Right lung (tissue), 5 donors: ENCODE results near the gene TTLL9. TPM values are rescaled to one million over a fixed set of nuclear protein-coding genes. Genes with fewer than 3 reads are reported as not detected.

Experiments
- DNase-seq, 2 donors: peaks; one replicate each; pipeline ENCODE4 v3.0.0-alpha.2; 2013
- polyA plus RNA-seq, 5 donors: library from polyadenylated mRNA; unstranded; fragments of 120-200 nt; gene quantifications; one replicate each; pipeline versions ENCODE4 v1.2.1 to v1.2.3, GENCODE V29; 2013; ENCODE audit warnings: inconsistent platforms in 1 of 5, low replicate concordance in 1 of 5; ENCODE audit not compliant: insufficient read length in 5 of 5, insufficient read depth in 1 of 5

Gene TTLL9
- polyA plus RNA-seq, 5 donors: 1.9 to 5.5 (median 3.5) TPM

- DNase-seq: no peak
Measured at GRCh38 chr20:31836853-31837608, 33.4 kb upstream of the TTLL9 start.

- DNase-seq: no peak
Measured at GRCh38 chr20:31837896-31838397, 32.5 kb upstream of the TTLL9 start.

- DNase-seq: no peak
Measured at GRCh38 chr20:31838646-31839292, 31.7 kb upstream of the TTLL9 start.

- no peak for DNase-seq
Measured at GRCh38 chr20:31839782-31840487, 30.5 kb upstream of the TTLL9 start.

- DNase-seq: no peak
Measured at GRCh38 chr20:31840906-31841816, 29.3 kb upstream of the TTLL9 start.

GRCh38 chr20:31841928-31842327 lies 28.5 kb upstream of the TTLL9 start:
- DNase-seq: peak in 1 of 2 donors; percentile 21

- DNase-seq: peak; percentile 53 to 63
Measured at GRCh38 chr20:31842471-31843157, 27.8 kb upstream of the TTLL9 start.

GRCh38 chr20:31843288-31843687 lies 27.1 kb upstream of the TTLL9 start:
- DNase-seq: no peak

- no peak for DNase-seq
Measured at GRCh38 chr20:31843881-31844280, 26.6 kb upstream of the TTLL9 start.

GRCh38 chr20:31844737-31845299 lies 25.6 kb upstream of the TTLL9 start:
- DNase-seq: no peak

- peak in 1 of 2 donors; percentile 41 for DNase-seq
Measured at GRCh38 chr20:31845300-31845863, 25.1 kb upstream of the TTLL9 start, which contains the start of gene FOXS1. TSS of gene FOXS1 (minus strand) at chr20:31845604. CDS start at chr20:31845542, 62 bp downstream.

GRCh38 chr20:31846793-31847138 lies 23.7 kb upstream of the TTLL9 start:
- no peak for DNase-seq

- no peak for DNase-seq
Measured at GRCh38 chr20:31848088-31848999, 22.1 kb upstream of the TTLL9 start.

GRCh38 chr20:31849306-31849930 lies 21.0 kb upstream of the TTLL9 start:
- DNase-seq: no peak

GRCh38 chr20:31851240-31851955 lies 19.0 kb upstream of the TTLL9 start:
- DNase-seq: no peak

GRCh38 chr20:31853481-31853880 lies 17.0 kb upstream of the TTLL9 start:
- no peak for DNase-seq

- no peak for DNase-seq
Measured at GRCh38 chr20:31856516-31856915, 13.9 kb upstream of the TTLL9 start.
